ENCODE data around the gene HOXA7.

Gene HOXA7

GRCh38 chr7:27170426-27171324 is 14.2 kb upstream of the HOXA7 start:
- no peak for DNase-seq (ENCODE audit: low read depth in 2 of 2)

GRCh38 chr7:27169658-27170425 is 13.4 kb upstream of the HOXA7 start:
- no peak for DNase-seq (ENCODE audit: low read depth in 2 of 2)

- no peak for DNase-seq (ENCODE audit: low read depth in 2 of 2)
Measured at GRCh38 chr7:27168265-27168947, 11.9 kb upstream of the HOXA7 start.

- no peak for DNase-seq (ENCODE audit: low read depth in 2 of 2)
Measured at GRCh38 chr7:27167916-27168264, 11.4 kb upstream of the HOXA7 start.

- DNase-seq (ENCODE audit: low read depth in 2 of 2): no peak
Measured at GRCh38 chr7:27166531-27167505, 10.3 kb upstream of the HOXA7 start.

- no peak for DNase-seq (ENCODE audit: low read depth in 2 of 2)
Measured at GRCh38 chr7:27165996-27166530, 9.6 kb upstream of the HOXA7 start.

- no peak for DNase-seq (ENCODE audit: low read depth in 2 of 2)
Measured at GRCh38 chr7:27165089-27165995, 8.9 kb upstream of the HOXA7 start, which contains the start of gene HOXA9. HOXA9 (minus strand) TSS chr7:27165537; CDS start chr7:27165457, 80 bp downstream.

- DNase-seq (ENCODE audit: low read depth in 2 of 2): no peak
Measured at GRCh38 chr7:27164367-27165088, 8.1 kb upstream of the HOXA7 start.

GRCh38 chr7:27164045-27164366 is 7.5 kb upstream of the HOXA7 start:
- no peak for DNase-seq (ENCODE audit: low read depth in 2 of 2)

- DNase-seq (ENCODE audit: low read depth in 2 of 2): no peak
Measured at GRCh38 chr7:27163288-27164044, 7.0 kb upstream of the HOXA7 start.

- no peak for DNase-seq (ENCODE audit: low read depth in 2 of 2)
Measured at GRCh38 chr7:27162561-27163287, 6.2 kb upstream of the HOXA7 start.

- no peak for DNase-seq (ENCODE audit: low read depth in 2 of 2)
Measured at GRCh38 chr7:27161721-27162560, 5.5 kb upstream of the HOXA7 start.

GRCh38 chr7:27161214-27161720 is 4.8 kb upstream of the HOXA7 start:
- no peak for DNase-seq (ENCODE audit: low read depth in 2 of 2)

- DNase-seq (ENCODE audit: low read depth in 2 of 2): peak; percentile 67 to 75
Measured at GRCh38 chr7:27160546-27161213, 4.2 kb upstream of the HOXA7 start.

GRCh38 chr7:27160145-27160545 is 3.7 kb upstream of the HOXA7 start:
- DNase-seq (ENCODE audit: low read depth in 2 of 2): no peak
